Right hindlimb (tissue), 1 donor: Measurements from ENCODE around the gene LHX6.

Source experiments
- DNase-seq: peaks from one replicate; pipeline ENCODE4 v3.0.0-alpha.2; 2018

The LHX6 gene

GRCh38 chr9:122190597-122191381, 38.0 kb downstream of the LHX6 start:
- no peak for DNase-seq

- DNase-seq = no peak
These were observed 40.4 kb downstream of the LHX6 start for GRCh38 chr9:122188369-122188768.

- no peak for DNase-seq
These were observed 41.8 kb downstream of the LHX6 start for GRCh38 chr9:122186777-122187470.

- DNase-seq = no peak
These were observed 42.5 kb downstream of the LHX6 start for GRCh38 chr9:122186301-122186700.

GRCh38 chr9:122184551-122184950, 44.2 kb downstream of the LHX6 start:
- DNase-seq = no peak

GRCh38 chr9:122183501-122183900, 45.3 kb downstream of the LHX6 start:
- DNase-seq = no peak

- no peak for DNase-seq
These were observed 48.1 kb downstream of the LHX6 start for GRCh38 chr9:122180633-122181032.

GRCh38 chr9:122179690-122180074, 49.1 kb downstream of the LHX6 start:
- DNase-seq = no peak

- no peak for DNase-seq
These were observed 49.6 kb downstream of the LHX6 start for GRCh38 chr9:122179054-122179689.

- no peak for DNase-seq
These were observed 51.8 kb downstream of the LHX6 start for GRCh38 chr9:122176916-122177315.

- no peak for DNase-seq
These were observed 55.1 kb downstream of the LHX6 start for GRCh38 chr9:122173670-122174069.

- DNase-seq = no peak
These were observed 56.6 kb downstream of the LHX6 start for GRCh38 chr9:122172131-122172530.

- no peak for DNase-seq
These were observed 60.4 kb downstream of the LHX6 start for GRCh38 chr9:122168356-122168755.

- DNase-seq = no peak
These were observed 64.5 kb downstream of the LHX6 start for GRCh38 chr9:122164286-122164685.

GRCh38 chr9:122162415-122162814, 66.3 kb downstream of the LHX6 start:
- DNase-seq = no peak

- DNase-seq = no peak
These were observed 68.9 kb downstream of the LHX6 start for GRCh38 chr9:122159925-122160246.

- DNase-seq = peak; percentile 98
These were observed 69.5 kb downstream of the LHX6 start, which contains the start of the genes MORN5 and NDUFA8 for GRCh38 chr9:122159026-122159924. TSS of gene MORN5 (plus strand) at chr9:122159908. CDS start at chr9:122159973, 65 bp downstream. TSS of gene NDUFA8 (minus strand) at chr9:122159779. CDS start at chr9:122159677, 102 bp downstream.

- no peak for DNase-seq
These were observed 70.6 kb downstream of the LHX6 start for GRCh38 chr9:122158202-122158601.

GRCh38 chr9:122155796-122156195, 73.0 kb downstream of the LHX6 start:
- no peak for DNase-seq
